GM12878 (cell line): ENCODE results near the gene CFAP410. TPM values are rescaled to one million over a fixed set of nuclear protein-coding genes. Genes with fewer than 3 reads are reported as not detected.

Experiments
- BACH1 ChIP-seq: fragments of 450-650 bp; IDR thresholded peaks from 2 replicates; pipeline ENCODE4 v1.6.1; 2017; ENCODE audit warnings: mild to moderate bottlenecking, borderline replicate concordance
- CREB1 ChIP-seq: IDR thresholded peaks from 2 replicates; pipeline ENCODE4 v1.6.1; 2012; ENCODE audit warnings: low read depth, mild to moderate bottlenecking, inconsistent platforms
- EED ChIP-seq: sonication (generic); IDR thresholded peaks from 2 replicates; pipeline ENCODE4 v1.6.1; 2016; ENCODE audit warnings: antibody characterized with exemption, low read depth
- ELK1 ChIP-seq: IDR thresholded peaks from 2 replicates; pipeline ENCODE4 v1.6.1; 2012; ENCODE audit warnings: low read depth, low read length, improper control_type of control experiment
- GATAD2B ChIP-seq: fragments of 450-650 bp; conservative IDR thresholded peaks from 2 replicates; pipeline ENCODE4 v1.6.1; 2017; ENCODE audit warnings: low read depth, mild to moderate bottlenecking, moderate library complexity
- KAT2A ChIP-seq: conservative IDR thresholded peaks from 2 replicates; pipeline ENCODE4 v1.6.1; 2011; ENCODE audit warnings: low read depth, low read length; ENCODE audit not compliant: control insufficient read depth
- MAX ChIP-seq: IDR thresholded peaks from 2 replicates; pipeline ENCODE4 v1.6.1; 2012; ENCODE audit warnings: low read depth, low read length, improper control_type of control experiment
- MEF2A ChIP-seq: IDR thresholded peaks from 2 replicates; pipeline ENCODE4 v1.6.1; 2011; ENCODE audit warnings: low read depth, mild to moderate bottlenecking, low read length, moderate library complexity; ENCODE audit not compliant: insufficient read depth
- NFXL1 ChIP-seq: fragments of 450-650 bp; IDR thresholded peaks from 2 replicates; pipeline ENCODE4 v1.6.1; 2017; ENCODE audit warnings: antibody characterized with exemption, mild to moderate bottlenecking, borderline replicate concordance
- POLR2A ChIP-seq: IDR thresholded peaks from 2 replicates; pipeline ENCODE4 v1.6.1; 2011; ENCODE audit warnings: low read depth, mild to moderate bottlenecking, low read length
- RB1 ChIP-seq: fragments of 450-650 bp; formaldehyde crosslinking; IDR thresholded peaks from 2 replicates; pipeline ENCODE4 v1.6.1; 2017; ENCODE audit warnings: mild to moderate bottlenecking, borderline replicate concordance
- RCOR1 ChIP-seq: conservative IDR thresholded peaks from 2 replicates; pipeline ENCODE4 v1.6.1; 2012; ENCODE audit warnings: low read depth, low read length, improper control_type of control experiment
- SIN3A ChIP-seq: IDR thresholded peaks from 2 replicates; pipeline ENCODE4 v1.6.1; 2012; ENCODE audit warnings: low read depth, low read length, improper control_type of control experiment
- SMAD5 ChIP-seq: IDR thresholded peaks from 2 replicates; pipeline ENCODE4 v1.6.1; 2016; ENCODE audit warnings: antibody characterized with exemption, low read depth
- SP1 ChIP-seq: IDR thresholded peaks from one replicate; pipeline ENCODE4 v1.6.1; 2011; ENCODE audit warnings: low read depth, low read length
- TBL1XR1 ChIP-seq: IDR thresholded peaks from 2 replicates; pipeline ENCODE4 v1.6.1; 2012; ENCODE audit warnings: low read depth, low read length, improper control_type of control experiment
- TCF12 ChIP-seq: IDR thresholded peaks from 2 replicates; pipeline ENCODE4 v1.6.1; 2011; ENCODE audit warnings: low read depth, mild to moderate bottlenecking, low read length
- WRNIP1 ChIP-seq: IDR thresholded peaks from 2 replicates; pipeline ENCODE4 v1.6.1; 2011; ENCODE audit warnings: low read depth, low read length, improper control_type of control experiment, borderline replicate concordance
- YY1 ChIP-seq: IDR thresholded peaks from 2 replicates; pipeline ENCODE4 v1.6.1; 2011; ENCODE audit warnings: low read depth, mild to moderate bottlenecking, low read length
- ZBTB40 ChIP-seq: fragments of 450-650 bp; IDR thresholded peaks from 2 replicates; pipeline ENCODE4 v1.6.1; 2016; ENCODE audit warnings: mild to moderate bottlenecking, moderate library complexity, borderline replicate concordance
- ZZZ3 ChIP-seq: IDR thresholded peaks from 2 replicates; pipeline ENCODE4 v1.6.1; 2011; ENCODE audit warnings: low read depth; ENCODE audit not compliant: control insufficient read depth, insufficient read length
- polyA plus RNA-seq, 11 experiments: library from polyadenylated mRNA; depleted of rRNA in 4 of 11; unstranded in 6 of 11; stranded (reverse) in 5 of 11; fragments of >200 nt; fragmentation: Nextera tagmentation in 4 of 11; fragmentation: Illumina TruSeq in 1 of 11; extraction: Ambion mirVana in 4 of 11; extraction: Trizol in 1 of 11; gene quantifications; 1 replicate in 1 of 11; 2 replicates in 10 of 11; pipeline versions ENCODE4 v1.2.1 to v1.2.3, GENCODE V29; 2011 to 2016; ENCODE audit warnings: inconsistent platforms in 2 of 11, missing spikeins in 2 of 11, low read depth in 1 of 11
- total RNA-seq, 4 experiments: library from RNA; depleted of rRNA in 3 of 4; stranded (reverse); fragments of >200 nt in 3 of 4; fragmentation: Illumina TruSeq in 1 of 4; extraction: Trizol in 1 of 4; gene quantifications; 2 replicates each; pipeline versions ENCODE4 v1.2.1 to v1.2.3, GENCODE V29; 2013 to 2021
- TF ChIP-seq, protein P1 (sequence below): IDR thresholded peaks from 2 replicates; pipeline ENCODE4 v1.6.1; 2011; ENCODE audit warnings: low read depth, mild to moderate bottlenecking, low read length, moderate library complexity, borderline replicate concordance; ENCODE audit errors: extremely low read depth
- TF ChIP-seq, protein P2 (sequence below): fragments of 450-650 bp; IDR thresholded peaks from 2 replicates; pipeline ENCODE4 v1.6.1; 2014; ENCODE audit warnings: mild to moderate bottlenecking

The CFAP410 gene
- total and polyA plus RNA-seq, 10 of the 15 experiments (the other 5 are each of a cell fraction or from before 2014, with no cell fraction given) = 0.14 to 24.8 (median 11.3) TPM

DNA sequence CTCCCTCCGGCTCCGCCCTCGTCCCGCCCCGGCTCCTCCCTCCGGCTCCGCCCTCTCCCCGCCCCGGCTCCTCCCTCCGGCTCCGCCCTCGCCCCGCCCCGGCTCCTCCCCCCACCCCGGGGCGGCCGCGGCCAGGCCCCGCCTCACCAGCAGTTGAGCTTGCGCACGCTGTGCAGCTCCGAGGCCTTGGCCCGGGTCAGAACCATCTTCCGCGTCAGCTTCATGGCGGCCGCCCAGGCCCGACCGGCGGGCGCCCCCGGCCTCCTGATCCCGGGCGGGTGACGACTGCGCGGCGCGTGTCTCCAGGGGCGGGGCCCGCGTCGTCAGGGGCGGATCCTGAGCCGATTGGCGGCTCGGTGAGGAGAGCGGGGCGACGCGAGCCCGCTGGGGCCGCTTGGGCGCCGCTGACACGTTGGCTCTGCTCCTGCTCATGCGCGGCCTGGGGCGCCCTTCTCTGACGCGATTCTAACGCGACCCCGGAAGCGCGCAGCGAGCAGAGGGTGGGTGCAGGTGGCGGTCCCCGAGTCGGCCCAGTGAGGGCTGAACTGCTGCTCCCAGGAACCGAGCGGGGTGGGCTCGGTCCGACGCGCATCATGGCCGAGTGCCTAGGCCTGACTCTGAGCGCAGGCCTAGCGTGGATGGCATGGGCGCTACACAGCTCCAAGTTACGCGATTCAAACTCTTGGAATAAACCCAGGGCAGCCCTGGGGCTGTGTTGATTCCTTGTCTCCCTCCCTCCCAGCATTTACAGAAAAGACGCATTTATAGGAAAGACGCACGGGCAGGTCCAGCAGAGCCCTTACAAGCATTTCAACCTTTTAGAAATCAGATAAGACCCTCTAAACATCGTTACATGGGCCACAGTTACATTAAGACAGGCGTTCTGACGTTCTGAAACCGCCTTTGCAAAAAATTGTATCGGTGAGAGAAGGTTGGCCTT, at the start of gene CFAP410 (continued):
- TF ChIP-seq ZBTB40 = peak; percentile 54
- peak; percentile 93 for TF ChIP-seq MAX
- TF ChIP-seq SP1 = peak; percentile 81
- no peak for TF ChIP-seq ZZZ3
- TF ChIP-seq BACH1 = peak; percentile 79; the same call in 1 of the 2 replicates
- peak; percentile 100 for TF ChIP-seq CREB1
- no peak for TF ChIP-seq TBL1XR1
- TF ChIP-seq, protein P1, sequence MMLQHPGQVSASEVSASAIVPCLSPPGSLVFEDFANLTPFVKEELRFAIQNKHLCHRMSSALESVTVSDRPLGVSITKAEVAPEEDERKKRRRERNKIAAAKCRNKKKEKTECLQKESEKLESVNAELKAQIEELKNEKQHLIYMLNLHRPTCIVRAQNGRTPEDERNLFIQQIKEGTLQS = peak; percentile 95
- peak; percentile 80; the same call in 1 of the 2 replicates for TF ChIP-seq SMAD5
- peak; percentile 96 for TF ChIP-seq GATAD2B
- TF ChIP-seq YY1 = peak; percentile 85
- no peak for TF ChIP-seq KAT2A
- peak; percentile 98 for TF ChIP-seq POLR2A
- peak; percentile 62; the same call in 1 of the 2 replicates for TF ChIP-seq ELK1
- TF ChIP-seq MEF2A = 0 out of 2 replicates have a peak, but pooled peaks have one; percentile 15
- peak; percentile 60; the same call in 1 of the 2 replicates for TF ChIP-seq TCF12
- no peak for TF ChIP-seq NFXL1
- no peak for TF ChIP-seq EED
- TF ChIP-seq WRNIP1 = no peak
- TF ChIP-seq, protein P2, sequence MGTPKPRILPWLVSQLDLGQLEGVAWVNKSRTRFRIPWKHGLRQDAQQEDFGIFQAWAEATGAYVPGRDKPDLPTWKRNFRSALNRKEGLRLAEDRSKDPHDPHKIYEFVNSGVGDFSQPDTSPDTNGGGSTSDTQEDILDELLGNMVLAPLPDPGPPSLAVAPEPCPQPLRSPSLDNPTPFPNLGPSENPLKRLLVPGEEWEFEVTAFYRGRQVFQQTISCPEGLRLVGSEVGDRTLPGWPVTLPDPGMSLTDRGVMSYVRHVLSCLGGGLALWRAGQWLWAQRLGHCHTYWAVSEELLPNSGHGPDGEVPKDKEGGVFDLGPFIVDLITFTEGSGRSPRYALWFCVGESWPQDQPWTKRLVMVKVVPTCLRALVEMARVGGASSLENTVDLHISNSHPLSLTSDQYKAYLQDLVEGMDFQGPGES = 0 out of 2 replicates have a peak, but pooled peaks have one; percentile 18
- TF ChIP-seq SIN3A = peak; percentile 97
- 0 out of 2 replicates have a peak, but pooled peaks have one; percentile 35 for TF ChIP-seq RCOR1
- peak; percentile 84; the same call in 1 of the 2 replicates for TF ChIP-seq RB1
